Heart right ventricle (tissue), 16 donors: Measurements from ENCODE around the gene DENND1A. TPM values are rescaled to one million over a fixed set of nuclear protein-coding genes. Genes with fewer than 3 reads are reported as not detected.

Experiments
- ATAC-seq, 8 donors: fragments of 200-7000 bp; cut with Tn5 transposase; one replicate each; pipeline ENCODE4 v1.9.1; 2020; ENCODE audit warnings: mild to moderate bottlenecking in 8 of 8, moderate library complexity in 8 of 8, moderate number of reproducible peaks in 1 of 8
- DNase-seq, 2 donors: peaks; one replicate each; pipeline ENCODE4 v3.0.0-alpha.2; 2020
- H3K27ac ChIP-seq, 10 donors: fragments of 200-600 bp; sonication (generic) in 2 of 10; one replicate each; pipeline versions ENCODE4 v1.5.0 to v1.8.0; 2020 to 2022; ENCODE audit warnings: mild to moderate bottlenecking in 3 of 10
- H3K27me3 ChIP-seq, 7 donors: fragments of 200-600 bp; one replicate each; pipeline ENCODE4 v1.8.0; 2021 to 2022; ENCODE audit warnings: mild to moderate bottlenecking in 2 of 7
- H3K36me3 ChIP-seq, 9 donors: fragments of 200-600 bp; sonication (generic) in 1 of 9; one replicate each; pipeline versions ENCODE4 v1.5.0 to v1.8.0; 2020 to 2022; ENCODE audit warnings: mild to moderate bottlenecking in 2 of 9
- H3K4me1 ChIP-seq, 9 donors: fragments of 200-600 bp; sonication (generic) in 1 of 9; one replicate each; pipeline versions ENCODE4 v1.5.0 to v1.8.0; 2020 to 2022; ENCODE audit warnings: mild to moderate bottlenecking in 4 of 9
- H3K4me3 ChIP-seq, 10 donors: fragments of 200-600 bp; sonication (generic) in 2 of 10; one replicate each; pipeline versions ENCODE4 v1.5.0 to v1.8.0; 2020 to 2022; ENCODE audit warnings: mild to moderate bottlenecking in 7 of 10, moderate library complexity in 2 of 10
- H3K9me3 ChIP-seq, 11 donors: fragments of 200-600 bp in 10 of 11; sonication (generic) in 2 of 11; one replicate each; pipeline versions ENCODE4 v1.5.0 to v1.8.0; 2013 to 2022; ENCODE audit warnings: mild to moderate bottlenecking in 2 of 11, control low read depth in 1 of 11, moderate library complexity in 1 of 11
- WGBS, 2 donors: extraction: QIAGEN DNeasy Blood & Tissue Kit; methylation state at CpG; one replicate each; pipeline ENCODE4 v1.1.7; 2013; ENCODE audit warnings: inconsistent platforms in 1 of 2; 5-methylcytosine and 5-hydroxymethylcytosine counted together
- intact Hi-C, 10 donors: fragments of 100-400 bp; cut with DNase I; formaldehyde crosslinking; loops; one replicate each; pipeline versions ENCODE4 v1.11.1 to v1.14.2; 2022
- polyA plus RNA-seq, 2 donors: library from polyadenylated mRNA; stranded (reverse); fragments of 200-250 nt; gene quantifications; one replicate each; pipeline ENCODE4 v1.2.3, GENCODE V29; 2013
- total RNA-seq, 10 donors: library from RNA; stranded (reverse); fragmentation: NEBNext Ultra II Directional in 3 of 10; extraction: Animal tissue kit (Norgen Biotek cat#: 25700) in 3 of 10; gene quantifications; one replicate each; pipeline versions ENCODE4 v1.2.1 to v1.2.4, GENCODE V29; 2021 to 2023
- TF ChIP-seq, protein P1 (sequence below), 9 donors: fragments of 200-600 bp; sonication (generic) in 2 of 9; IDR thresholded peaks; one replicate each; pipeline versions ENCODE4 v1.5.0 to v1.8.0; 2021 to 2022; ENCODE audit warnings: antibody characterized with exemption in 9 of 9, mild to moderate bottlenecking in 5 of 9, moderate library complexity in 1 of 9
- donor health status: Arrhythmogenic right ventricular cardiomyopathy.
- donor health status: ischemic (EF 13 %, LVEDD 7.1; RV severe dilation, severe dysfunction).
- donor health status: healthy with polysubstance abuse.
- donor health status: DM: no; HTN: yes; CAD: no.
- donor health status: DM: no; HTN: no; CAD: no.
- donor health status: ischemic (EF 25% LVEDD 6.9; RV normal size, moderate dysfunction).
- donor health status: ischemic (EF 25% LVEDD 5.7; RV mildly dilated, moderate dysfunction).
- donor health status: healthy.
- donor health status: DM: yes; HTN: yes; CAD: no.
- donor health status: Ischemic cardiomyopathy.
- donor health status: ischemic (EF 35%, LVEDD 5.7; RV mildly dilated, moderate dysfunction).
- donor health status: nonischemic (EF 11% LVEDD 7.7; RV severe dilation, severe dysfunction).
- donor health status: DM: yes; HTN: yes; CAD: no.
- donor health status: PGD.
- donor health status: ischemic (EF 29% LVEDD 5.4; RV normal size, mild dysfunction).
- donor health status: nonischemic (EF 23%, LVEDD 6.1; RV moderate dilation, normal function).

The DENND1A gene
- total and polyA plus RNA-seq, 12 donors, result 7.3 to 19.6 (median 12.2) TPM

DNA sequence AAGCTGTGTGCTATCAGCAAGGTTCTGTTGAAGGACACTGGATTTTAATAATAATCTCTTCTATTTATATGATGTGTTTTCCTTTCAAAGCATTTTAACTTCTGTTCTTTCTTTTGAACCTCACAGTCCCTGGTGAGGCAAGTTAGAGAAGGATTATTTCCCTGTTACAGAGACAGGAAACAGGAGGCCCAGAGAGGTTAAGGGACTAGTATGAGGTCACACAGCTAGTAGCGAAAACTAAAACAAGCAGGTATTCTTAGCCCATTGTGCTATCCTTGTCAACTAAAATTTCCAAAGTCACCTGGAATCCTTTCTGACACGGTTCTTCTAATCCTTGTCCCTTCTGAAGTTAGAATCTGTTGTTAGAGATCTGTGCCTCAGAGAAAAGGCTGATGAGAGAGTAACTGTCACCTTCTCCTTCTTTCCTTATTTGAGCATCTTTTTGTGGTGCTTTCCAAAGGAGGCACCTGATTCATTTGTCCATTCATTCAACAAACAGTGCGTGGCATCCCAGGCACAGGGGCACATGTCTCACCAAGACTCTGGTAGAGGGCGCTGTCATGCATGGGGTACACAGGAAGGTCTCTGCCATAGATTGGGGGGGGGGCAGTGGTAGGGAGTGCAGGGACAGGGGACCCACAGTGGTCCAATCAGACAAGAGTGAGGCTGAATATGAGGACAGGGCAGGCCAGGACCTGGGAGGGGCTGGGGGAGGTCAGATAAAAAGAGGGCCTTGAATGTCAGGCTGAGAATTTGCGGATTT, 512.5 kb downstream of the DENND1A start:
- 97% methylated on average over 5 of the region's 5 CpGs for WGBS, 2 donors
- peaks cover 0 to 54% (median 4%) of the 10 kb centered on the region in 9 donors for H3K36me3 ChIP-seq
- TF ChIP-seq, protein P1, sequence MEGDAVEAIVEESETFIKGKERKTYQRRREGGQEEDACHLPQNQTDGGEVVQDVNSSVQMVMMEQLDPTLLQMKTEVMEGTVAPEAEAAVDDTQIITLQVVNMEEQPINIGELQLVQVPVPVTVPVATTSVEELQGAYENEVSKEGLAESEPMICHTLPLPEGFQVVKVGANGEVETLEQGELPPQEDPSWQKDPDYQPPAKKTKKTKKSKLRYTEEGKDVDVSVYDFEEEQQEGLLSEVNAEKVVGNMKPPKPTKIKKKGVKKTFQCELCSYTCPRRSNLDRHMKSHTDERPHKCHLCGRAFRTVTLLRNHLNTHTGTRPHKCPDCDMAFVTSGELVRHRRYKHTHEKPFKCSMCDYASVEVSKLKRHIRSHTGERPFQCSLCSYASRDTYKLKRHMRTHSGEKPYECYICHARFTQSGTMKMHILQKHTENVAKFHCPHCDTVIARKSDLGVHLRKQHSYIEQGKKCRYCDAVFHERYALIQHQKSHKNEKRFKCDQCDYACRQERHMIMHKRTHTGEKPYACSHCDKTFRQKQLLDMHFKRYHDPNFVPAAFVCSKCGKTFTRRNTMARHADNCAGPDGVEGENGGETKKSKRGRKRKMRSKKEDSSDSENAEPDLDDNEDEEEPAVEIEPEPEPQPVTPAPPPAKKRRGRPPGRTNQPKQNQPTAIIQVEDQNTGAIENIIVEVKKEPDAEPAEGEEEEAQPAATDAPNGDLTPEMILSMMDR (IDR thresholded peaks at IDR 0.05), result no peak
- ATAC-seq (no peak), DNase-seq (no peak)
- no peak overlapping the region for H3K4me3 ChIP-seq
- H3K4me1 ChIP-seq, result no peaks in the 10 kb centered on the region
- intact Hi-C loops, result no loop called here
- no peaks in the 10 kb centered on the region for H3K27me3 ChIP-seq
- H3K9me3 ChIP-seq, result no peaks in the 10 kb centered on the region
- H3K27ac ChIP-seq, result no peak overlapping the region

DNA sequence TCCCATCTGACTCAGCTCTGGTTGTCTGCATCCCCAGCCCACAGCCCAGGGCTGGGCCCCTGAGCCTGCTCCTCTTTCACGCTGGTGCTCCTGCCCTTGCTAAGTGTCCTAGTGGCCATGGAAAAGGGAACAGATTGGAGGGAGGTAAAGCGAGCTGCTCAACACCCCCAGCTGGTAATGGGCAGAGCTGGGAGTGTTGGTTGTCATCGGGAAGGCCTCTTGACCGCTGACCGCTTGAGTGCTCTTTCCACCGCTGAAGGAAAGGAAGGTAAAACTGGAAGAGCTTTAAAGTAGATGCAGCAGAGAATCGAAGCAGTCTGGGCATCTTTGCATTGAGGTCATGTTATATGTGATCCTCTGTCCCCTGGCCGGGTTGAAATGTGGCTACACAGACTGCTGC, 513.8 kb downstream of the DENND1A start:
- TF ChIP-seq, protein P1 (IDR thresholded peaks at IDR 0.05), result no peak
- Histone ChIP-seq H3K36me3 (peaks cover 0 to 45% (median 4%) of the 10 kb centered on the region in 9 donors), H3K27ac (no peak overlapping the region), H3K9me3 (no peaks in the 10 kb centered on the region), H3K27me3 (no peaks in the 10 kb centered on the region), H3K4me3 (no peak overlapping the region), H3K4me1 (no peaks in the 10 kb centered on the region)
- WGBS, 2 donors, result 90 to 94% methylated on average over 8 of the region's 8 CpGs
- DNase-seq (no peak), ATAC-seq (no peak)
- intact Hi-C loops, result no loop called here

DNA sequence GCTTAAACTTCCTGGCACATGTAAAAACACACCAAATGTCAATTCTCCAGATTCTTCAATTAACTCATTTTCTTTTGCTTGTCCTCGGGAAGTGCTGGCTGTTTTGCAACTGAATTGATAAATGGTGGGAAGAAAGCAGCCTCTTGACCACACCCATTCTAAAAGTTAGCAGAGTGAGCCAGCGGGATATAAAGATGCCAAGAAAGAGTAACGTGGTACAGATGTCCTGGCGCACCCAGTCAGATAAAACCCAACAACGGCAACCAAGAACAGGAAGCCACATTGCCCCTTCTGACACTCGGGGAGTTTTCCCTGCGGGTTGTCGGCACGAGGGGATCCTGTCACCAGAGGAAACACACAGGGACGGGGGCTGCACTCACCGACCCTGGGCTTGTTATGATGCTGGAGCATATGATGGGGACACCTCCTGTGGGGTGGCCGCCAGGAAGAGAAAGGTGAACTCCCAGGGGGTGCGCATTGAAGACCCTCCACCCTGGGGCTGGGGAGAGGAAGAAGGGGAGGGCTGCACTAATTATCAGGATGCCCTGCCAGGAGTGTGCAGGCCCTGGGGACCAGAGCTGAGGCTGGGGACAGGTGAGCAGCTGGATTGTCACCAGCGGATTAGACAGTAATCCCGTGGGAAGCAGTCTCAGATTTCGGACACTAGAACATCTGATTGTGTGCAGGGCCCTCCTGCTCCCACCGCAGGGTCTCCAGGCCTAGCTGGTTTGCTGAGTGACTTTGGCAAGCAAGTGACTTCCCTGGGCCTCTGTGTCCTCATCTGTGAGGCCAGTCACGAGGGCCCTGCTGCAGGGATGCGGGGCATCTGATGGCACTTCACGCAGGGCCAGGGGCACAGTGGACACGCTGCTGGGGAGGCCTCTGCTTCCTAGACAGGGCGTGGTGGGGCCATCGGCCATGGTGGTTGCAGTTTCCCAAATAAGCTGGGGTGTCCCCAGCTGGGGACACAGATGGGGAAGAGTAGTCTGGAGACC, 514.7 kb downstream of the DENND1A start:
- H3K4me1 ChIP-seq, result no peaks in the 10 kb centered on the region
- peaks cover 0 to 40% (median 4%) of the 10 kb centered on the region in 9 donors for H3K36me3 ChIP-seq
- no peak overlapping the region for H3K4me3 ChIP-seq
- no peaks in the 10 kb centered on the region for H3K27me3 ChIP-seq
- no peak overlapping the region for H3K27ac ChIP-seq
- no peaks in the 10 kb centered on the region for H3K9me3 ChIP-seq
- no peak for DNase-seq
- intact Hi-C loops, result no loop called here
- TF ChIP-seq, protein P1 (IDR thresholded peaks at IDR 0.05), result no peak
- no peak for ATAC-seq
- WGBS, 2 donors, result 87 to 89% methylated on average over 23 of the region's 23 CpGs

DNA sequence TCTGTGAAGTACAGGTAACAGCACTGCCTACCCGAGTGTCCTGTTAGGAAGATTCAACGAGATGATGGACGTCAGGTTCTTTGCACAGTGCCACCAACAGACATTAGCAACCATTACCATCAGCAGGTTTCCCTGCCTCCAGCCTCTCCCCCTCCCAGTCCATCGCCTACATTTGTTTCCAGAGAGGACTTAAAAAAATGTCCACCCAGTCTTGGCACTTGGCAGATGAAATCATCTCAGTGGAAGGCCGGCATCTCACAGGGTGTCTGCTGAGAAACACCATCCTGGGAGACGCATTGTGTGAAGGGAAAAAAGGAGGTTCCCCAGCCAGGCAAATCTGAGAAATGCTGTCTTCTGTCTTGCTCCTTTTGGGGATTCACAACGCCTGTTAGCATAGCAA, 515.7 kb downstream of the DENND1A start:
- H3K27me3 ChIP-seq, result no peaks in the 10 kb centered on the region
- no peaks in the 10 kb centered on the region for H3K4me1 ChIP-seq
- TF ChIP-seq, protein P1 (IDR thresholded peaks at IDR 0.05), result no peak
- no peaks in the 10 kb centered on the region for H3K9me3 ChIP-seq
- no peak overlapping the region for H3K27ac ChIP-seq
- no peak overlapping the region for H3K4me3 ChIP-seq
- WGBS, 2 donors, result 96 to 97% methylated on average over 7 of the region's 7 CpGs
- no peak for ATAC-seq
- DNase-seq, result no peak
- intact Hi-C loops, result no loop called here
- peaks cover 0 to 30% (median 0%) of the 10 kb centered on the region in 9 donors for H3K36me3 ChIP-seq
